Activated CD4-positive, alpha-beta T cell treated with anti-CD3 and anti-CD28 coated beads for 4 hours (primary cell): ENCODE results near the gene HYAL3.
A peak's percentile ranks its signal among the peaks of the same experiment; 100 is the strongest.

Source experiments
- DNase-seq, 2 donors: peaks; one replicate each; pipeline ENCODE4 v3.0.0-alpha.2; 2020

Gene HYAL3

GRCh38 chr3:50327943-50328691, 28.9 kb upstream of the HYAL3 start, which contains the start of gene TUSC2:
TSS of gene TUSC2 (minus strand) at chr3:50328223. CDS start at chr3:50328099, 124 bp downstream.
- peak; percentile 94 to 96 for DNase-seq

DNA sequence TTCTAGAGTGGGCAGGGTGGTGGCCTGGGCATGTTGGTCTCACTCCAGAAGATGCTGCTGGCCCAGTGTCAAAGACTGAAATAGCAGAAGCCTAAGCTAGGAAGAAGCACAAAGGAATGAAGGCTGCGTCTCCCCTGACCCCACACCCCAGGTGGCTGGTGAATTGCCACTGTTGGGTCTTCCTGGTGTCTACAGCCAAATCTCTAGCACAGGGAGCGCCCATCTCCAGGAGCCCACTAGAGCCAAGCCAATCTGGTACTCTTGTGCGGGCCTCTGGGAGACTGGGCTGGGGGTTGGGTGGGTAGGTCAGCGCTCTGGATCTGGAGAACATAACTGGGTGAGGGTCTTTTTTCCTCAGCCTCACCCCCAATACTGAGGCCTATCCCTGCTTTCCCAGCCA, 27.9 kb upstream of the HYAL3 start:
- DNase-seq = no peak

- peak in 1 of 2 donors; percentile 1 for DNase-seq
Observed at GRCh38 chr3:50326182-50326541, 27.0 kb upstream of the HYAL3 start.

GRCh38 chr3:50325497-50326181, 26.4 kb upstream of the HYAL3 start:
- DNase-seq = peak in 1 of 2 donors; percentile 1

DNA sequence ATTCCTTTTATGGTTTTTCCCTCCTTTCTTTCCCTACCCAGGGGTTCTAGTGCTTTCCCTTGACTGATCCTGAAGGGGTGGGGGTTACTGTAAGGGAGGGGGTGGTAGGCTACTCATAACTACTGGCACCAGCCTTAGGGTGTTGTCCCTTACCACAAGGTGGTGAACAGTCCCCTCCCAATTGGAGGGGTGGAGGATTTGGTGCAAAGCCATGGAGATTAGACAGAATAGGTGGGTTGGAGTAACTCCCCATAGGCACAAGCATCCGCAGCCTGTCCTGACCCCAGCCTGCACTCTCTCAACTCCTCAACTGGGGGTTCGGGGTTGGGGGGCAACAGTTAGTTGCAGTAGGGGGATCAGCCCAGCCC, 25.9 kb upstream of the HYAL3 start:
- DNase-seq = no peak

GRCh38 chr3:50324351-50325112, 25.3 kb upstream of the HYAL3 start:
- peak; percentile 55 to 59 for DNase-seq

DNA sequence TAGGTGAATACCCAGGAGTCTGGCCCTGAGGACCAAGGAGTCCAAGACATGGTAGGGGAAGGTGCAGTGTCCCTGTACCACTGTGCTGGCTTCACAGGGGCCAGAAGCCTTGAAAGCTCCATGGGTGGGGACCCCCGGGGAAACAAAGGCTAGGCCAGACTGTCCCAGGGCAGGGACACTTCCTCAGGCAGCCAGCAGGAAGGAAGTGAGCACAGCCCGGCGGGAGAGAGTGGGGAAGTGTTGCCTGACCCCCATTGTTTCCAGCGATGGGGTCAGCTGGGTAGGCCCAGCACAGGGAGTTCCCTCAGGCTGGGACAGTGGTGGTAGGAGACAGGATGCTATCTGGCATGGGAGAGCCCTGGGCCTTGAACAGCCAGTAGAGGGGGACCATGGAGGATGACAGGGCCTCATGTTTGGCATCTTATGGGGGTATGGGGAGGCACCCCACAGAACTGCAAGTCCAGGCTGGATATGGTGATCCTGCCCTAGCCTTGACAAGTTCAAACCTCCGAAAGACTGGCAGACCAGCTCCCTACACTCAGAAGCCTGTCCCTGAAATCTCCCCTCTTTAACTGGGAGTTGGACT, 24.5 kb upstream of the HYAL3 start:
- no peak for DNase-seq

DNA sequence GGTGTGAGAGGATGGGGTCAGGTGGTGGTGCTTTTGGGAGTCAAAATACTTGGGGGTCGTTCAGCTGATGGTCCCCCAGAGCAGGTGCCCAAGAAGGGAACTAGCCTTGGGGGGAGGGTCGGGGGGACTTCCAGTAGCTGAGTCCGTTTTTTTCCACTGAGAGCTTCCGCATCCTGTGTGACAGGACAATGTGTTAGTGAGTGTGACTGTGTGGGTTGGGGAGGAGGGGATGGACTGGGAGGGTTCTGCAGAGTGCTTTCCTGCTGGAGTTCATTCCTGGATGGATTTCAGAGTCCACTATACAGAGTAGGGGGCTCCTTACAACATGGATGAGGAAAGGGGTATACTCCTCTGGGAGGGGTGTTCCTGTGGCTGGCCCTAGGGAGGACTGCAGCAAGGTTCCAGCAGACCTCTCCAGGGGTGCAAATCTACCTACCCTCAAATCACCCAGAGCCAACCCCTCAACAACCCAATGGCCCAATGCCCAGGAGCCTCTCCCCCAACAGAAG, 23.9 kb upstream of the HYAL3 start:
- peak in 1 of 2 donors; percentile 1 for DNase-seq

DNA sequence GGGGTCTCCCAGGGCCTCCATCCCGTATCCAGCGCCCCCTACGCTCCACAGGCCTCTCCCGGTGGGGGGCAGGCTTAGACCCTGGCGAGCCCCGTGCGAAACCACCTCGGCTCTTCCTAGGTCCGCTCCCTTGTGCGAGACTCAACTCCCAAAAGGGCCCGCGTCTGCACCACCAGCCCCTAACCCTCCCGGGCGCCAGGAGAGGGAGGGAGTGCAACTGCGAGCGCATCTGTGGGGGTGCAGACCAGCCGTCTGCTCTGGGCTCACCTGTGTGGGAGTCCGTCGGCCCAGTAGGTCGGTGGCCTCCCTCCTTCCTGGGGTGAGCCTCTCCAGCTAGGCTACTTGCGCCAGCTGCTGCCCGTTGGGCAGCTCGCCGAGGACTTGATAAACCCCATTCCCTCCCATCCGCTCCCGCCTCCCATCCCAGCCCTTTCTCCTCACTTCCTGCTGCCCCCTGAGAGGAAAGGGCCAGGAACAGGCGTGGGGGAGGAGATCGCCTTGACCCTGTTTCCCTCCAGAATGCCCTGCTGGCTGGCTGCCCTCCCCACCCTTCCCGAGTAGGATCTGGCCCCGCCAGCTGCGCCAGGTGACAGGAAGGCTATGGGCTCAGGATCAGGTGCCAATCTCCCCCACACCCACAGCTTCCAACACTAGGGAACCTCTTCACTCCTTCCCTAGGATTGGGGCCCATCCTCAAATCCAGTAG, 23.3 kb upstream of the HYAL3 start, which contains the start of gene HYAL2:
Gene HYAL2, minus strand, starts transcription at position 360 of the 706 bp plus-strand sequence. CDS start 2,256 bp downstream, outside the sequence.
- DNase-seq = peak in 1 of 2 donors; percentile 2

DNA sequence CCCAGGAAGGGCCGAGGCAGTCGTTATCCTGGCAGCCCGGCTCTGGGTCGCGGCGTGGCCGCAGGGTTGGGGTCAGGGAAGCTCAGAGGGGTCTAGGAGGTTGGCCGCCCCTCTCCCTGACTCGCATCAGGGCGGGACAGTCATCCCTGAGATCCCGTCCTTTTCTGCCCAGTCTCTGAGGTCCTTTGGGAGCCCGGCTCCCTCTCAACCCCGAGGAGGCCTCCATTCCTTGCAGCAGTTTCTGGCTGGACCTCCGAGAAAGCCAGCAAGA, 22.8 kb upstream of the HYAL3 start:
- DNase-seq = no peak

DNA sequence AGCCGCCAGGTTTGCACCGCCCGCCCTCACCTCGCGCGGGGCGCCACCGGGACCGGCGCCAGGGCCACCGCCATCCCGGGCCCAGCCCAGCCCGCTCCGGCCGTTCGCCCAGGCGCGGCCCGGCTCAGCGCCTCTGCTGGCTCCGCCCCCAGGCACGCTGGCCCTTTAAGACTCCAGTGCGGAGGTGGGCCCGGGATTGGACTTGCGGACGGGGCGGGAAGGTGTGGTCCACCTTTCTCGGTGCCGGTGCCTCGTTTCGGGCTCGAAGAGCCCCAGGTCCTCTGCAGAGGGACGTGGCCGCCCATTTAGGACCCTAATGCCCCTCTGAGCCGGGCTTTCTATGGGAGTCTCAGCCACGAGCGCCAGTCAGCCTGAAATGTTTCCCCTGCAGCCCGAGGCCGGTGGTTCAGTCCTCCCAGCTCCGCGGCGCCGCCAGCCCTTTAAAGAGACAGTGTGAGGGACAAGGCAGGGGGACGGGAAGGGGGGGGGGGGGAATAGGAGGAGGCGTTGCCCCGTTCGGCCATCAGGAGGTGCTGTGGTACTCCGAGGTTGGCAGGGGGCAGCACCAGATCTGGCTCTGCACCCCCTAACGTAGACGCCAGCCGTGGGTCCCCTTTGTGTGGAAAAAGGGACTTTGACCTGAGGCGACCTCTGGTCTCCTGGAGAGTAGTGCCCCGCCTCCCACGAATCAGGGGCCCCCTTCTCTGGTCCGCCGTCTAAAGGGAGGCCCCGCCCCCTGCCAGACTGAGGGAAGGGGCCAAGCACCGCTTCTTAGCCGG, 22.3 kb upstream of the HYAL3 start:
- peak; percentile 82 to 85 for DNase-seq

DNA sequence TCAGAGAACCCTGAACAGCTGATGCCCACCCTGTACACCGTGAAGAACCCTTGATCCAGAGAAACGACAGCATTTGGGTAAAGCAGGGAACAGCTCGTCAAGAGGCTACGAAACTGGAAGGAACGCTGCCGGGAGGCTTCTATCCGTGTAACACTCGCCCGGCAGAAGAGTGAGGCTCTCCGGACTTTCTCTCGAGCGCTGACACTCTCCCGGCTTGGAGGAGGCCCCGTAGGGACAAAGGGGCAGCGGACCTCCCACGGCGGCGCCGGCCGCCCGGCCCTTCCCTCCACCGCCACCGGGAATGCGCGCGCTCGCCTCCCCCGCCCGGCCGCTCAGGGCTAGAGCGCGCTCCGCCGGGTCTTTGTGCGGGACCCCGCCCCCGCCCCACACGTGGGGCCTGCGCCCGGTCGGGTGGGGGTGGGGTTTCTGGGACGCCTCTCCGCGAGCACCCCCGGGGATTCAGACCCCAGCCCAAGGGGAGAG, 21.7 kb upstream of the HYAL3 start:
- peak; percentile 65 to 75 for DNase-seq

GRCh38 chr3:50319894-50320625, 20.9 kb upstream of the HYAL3 start:
- DNase-seq = peak in 1 of 2 donors; percentile 3

DNA sequence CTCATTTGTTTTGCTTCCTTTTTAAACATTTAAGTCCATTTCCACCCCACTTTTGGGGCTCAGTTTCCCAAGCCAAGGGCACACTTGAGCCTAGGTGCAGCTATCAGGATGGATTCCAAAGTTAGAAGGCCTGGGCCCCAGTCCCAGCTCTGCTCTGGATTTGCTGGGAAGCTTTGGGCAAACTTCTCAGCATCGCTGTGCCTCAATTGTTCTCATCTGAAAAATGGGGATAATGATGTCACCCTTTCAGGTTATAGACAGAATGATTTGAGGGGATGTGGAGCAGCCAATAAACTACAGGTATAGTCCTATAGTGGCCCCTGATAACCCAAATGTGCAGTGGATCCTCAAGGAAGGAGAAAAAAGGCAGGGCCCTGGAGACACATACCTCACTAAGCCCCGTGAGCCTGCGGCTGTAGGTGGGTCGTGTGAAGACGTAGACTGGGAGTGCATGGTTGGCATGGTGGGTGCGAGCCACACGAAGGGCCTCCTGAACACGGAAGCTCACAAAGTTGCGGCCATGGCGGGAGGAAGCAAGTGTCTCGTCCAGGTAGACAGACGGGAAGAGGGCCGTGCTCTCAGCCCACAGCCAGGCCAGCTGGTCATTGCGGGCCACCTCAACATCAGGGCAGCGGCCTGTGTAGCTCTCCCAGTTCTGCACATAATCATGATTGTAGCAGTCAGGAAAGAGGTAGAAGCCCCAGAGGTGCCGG, 20.1 kb upstream of the HYAL3 start:
- no peak for DNase-seq

GRCh38 chr3:50318615-50319014, 19.4 kb upstream of the HYAL3 start:
- peak in 1 of 2 donors; percentile 1 for DNase-seq

DNA sequence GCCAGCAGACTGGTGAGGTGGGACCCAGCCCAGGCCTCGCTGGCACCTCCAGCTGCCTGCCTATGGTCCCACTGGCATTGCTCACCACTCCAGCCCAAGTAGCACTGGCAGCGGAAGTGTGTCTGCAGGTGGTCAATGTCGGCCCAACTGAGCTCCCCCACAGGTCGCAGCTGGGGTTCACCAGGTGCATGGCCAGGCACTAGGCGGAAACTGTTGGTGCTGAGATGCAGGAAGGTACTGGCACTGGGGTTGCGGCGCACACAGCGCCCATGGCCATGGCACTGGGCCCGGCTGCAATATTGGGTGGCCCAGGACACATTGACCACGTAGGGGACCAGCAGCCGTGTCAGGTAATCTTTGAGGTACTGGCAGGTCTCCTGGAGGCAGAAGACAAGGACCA, 19.0 kb upstream of the HYAL3 start:
- no peak for DNase-seq

- DNase-seq = peak in 1 of 2 donors; percentile 1
Observed at GRCh38 chr3:50317300-50317699, 18.1 kb upstream of the HYAL3 start.

DNA sequence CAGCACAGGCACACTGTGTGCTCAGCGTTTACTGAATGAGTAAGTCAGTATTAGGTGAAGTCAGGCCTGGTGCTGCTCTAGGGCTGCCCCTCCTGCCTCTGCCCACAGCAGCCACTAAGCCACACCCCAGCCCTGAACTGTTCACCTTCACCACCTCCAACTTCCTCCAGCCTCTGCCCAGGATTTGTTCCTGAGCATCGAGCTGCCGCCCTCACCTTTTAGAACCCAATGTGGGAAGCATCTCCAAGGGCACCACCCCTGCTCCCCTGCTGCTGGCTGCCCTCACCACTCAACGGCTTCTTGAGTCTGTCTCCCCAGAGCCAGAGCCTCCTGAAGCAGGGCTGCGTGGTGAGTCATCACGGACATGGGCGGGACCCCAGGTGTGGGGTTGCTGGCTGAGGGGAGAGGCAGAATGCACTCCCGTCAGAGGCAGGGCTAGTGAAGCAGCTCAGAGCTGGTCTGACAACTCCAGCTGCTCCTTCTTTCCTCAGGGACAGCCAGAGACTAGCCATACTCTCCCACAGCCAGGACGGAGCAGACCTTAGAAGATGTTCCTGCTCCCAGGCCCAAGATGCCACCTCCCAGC, 17.5 kb upstream of the HYAL3 start:
- DNase-seq = peak; percentile 71 to 73

DNA sequence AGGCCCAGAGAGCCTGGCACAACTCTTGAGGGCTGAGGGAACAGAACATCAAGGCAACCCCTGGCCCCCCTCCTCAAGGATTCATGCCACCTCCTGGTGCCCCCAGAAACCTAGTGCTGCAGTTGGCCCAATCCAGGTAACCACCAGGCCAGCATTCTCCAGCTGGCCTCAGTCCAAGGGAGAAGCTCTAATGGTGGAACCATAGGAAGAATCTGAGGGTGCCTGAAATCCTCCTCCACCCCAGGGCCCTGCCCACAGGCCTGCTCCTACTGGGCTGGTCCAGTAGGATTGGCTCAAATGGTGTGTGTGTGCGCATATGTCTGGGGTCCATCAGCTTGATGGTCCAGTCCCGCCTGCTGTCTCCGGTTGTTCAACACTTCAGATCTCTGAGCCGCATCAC, 15.6 kb upstream of the HYAL3 start:
- no peak for DNase-seq

GRCh38 chr3:50314342-50314741, 15.1 kb upstream of the HYAL3 start:
- no peak for DNase-seq
